Fibroblast of lung (primary cell): ENCODE measurements around the gene TNPO3.

ENCODE experiments used
- CTCF ChIP-seq, 2 donors: IDR thresholded peaks in 1 of 2; conservative IDR thresholded peaks in 1 of 2; 1 replicate in 1 of 2; 2 replicates in 1 of 2; pipeline ENCODE4 v1.5.1; 2011 to 2012; ENCODE audit warnings: low read length in 2 of 2, control low read depth in 1 of 2, inconsistent platforms in 1 of 2, low read depth in 1 of 2, mild to moderate bottlenecking in 1 of 2
- EZH2 ChIP-seq: IDR thresholded peaks from 2 replicates; pipeline ENCODE4 v1.5.1; 2012; ENCODE audit warnings: low read length, control low read depth, mild to moderate bottlenecking; ENCODE audit errors: missing control alignments

GRCh38 chr7:128988372-128988771, 66.5 kb downstream of the TNPO3 start:
- TF ChIP-seq CTCF (conservative IDR thresholded peaks at IDR 0.05 in 1 of 2, IDR thresholded peaks at IDR 0.05 in 1 of 2; ENCODE audit: low read depth in 1 of 2, low read length in 2 of 2) = no peak
- no peak for TF ChIP-seq EZH2
